HG03565 (cell line): ENCODE results near the gene BHMT2.

Experiments
- ATAC-seq: cut with Tn5 transposase; IDR thresholded peaks from one replicate; pipeline ENCODE4 v1.9.1; 2021; ENCODE audit warnings: mild to moderate bottlenecking, moderate library complexity; ENCODE audit not compliant: unreplicated experiment

Gene BHMT2, protein sequence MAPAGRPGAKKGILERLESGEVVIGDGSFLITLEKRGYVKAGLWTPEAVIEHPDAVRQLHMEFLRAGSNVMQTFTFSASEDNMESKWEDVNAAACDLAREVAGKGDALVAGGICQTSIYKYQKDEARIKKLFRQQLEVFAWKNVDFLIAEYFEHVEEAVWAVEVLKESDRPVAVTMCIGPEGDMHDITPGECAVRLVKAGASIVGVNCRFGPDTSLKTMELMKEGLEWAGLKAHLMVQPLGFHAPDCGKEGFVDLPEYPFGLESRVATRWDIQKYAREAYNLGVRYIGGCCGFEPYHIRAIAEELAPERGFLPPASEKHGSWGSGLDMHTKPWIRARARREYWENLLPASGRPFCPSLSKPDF

DNA sequence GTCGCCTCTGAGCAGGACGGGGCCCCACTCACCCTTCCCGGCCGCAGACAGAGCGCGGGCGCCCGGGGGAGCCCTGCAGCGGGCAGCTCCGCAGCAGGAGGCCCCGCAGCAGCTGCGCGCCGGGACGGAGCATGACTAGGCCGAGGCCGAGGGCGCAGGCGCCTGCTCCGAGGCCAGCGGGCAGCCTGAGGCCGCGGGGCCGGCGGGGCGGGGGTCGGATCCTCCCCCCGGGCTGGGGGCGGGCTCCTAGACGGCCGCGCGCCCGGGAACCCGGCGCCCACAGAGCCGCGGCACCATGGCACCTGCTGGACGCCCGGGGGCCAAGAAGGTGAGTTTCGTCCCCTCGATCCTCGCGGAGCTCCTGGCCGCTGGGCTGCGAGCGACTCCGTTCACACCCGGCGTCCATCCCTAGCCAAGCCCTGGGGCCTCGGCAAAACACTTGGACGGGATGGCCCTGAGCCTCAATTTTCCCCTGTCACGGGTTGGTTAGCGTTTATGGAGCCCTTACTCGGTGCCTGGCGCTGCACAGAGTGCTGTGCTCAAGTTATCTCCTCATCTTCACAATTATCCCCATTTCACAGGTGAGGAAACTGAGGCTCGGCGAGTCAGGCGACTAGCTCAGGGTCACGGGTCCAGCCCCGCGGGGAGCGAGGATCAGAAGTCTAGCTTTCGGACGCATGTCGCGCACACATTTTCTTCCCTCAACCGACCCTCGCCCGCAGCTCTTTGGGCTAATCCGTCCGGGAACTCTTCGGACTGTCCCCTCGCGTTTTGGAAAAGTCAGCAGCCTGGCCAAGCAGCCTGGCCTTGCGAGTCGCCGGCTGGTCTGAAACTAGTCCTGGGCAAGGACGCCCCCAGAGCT is at the start of gene BHMT2, which contains the start of gene DMGDH:
TSS of gene BHMT2 (plus strand) at position 280 of the 862 bp plus-strand sequence. CDS start at position 296, 16 bp downstream.
TSS of gene DMGDH (minus strand) at position 187 of the 862 bp plus-strand sequence. CDS start at position 133, 54 bp downstream.
- no peak for ATAC-seq

DNA sequence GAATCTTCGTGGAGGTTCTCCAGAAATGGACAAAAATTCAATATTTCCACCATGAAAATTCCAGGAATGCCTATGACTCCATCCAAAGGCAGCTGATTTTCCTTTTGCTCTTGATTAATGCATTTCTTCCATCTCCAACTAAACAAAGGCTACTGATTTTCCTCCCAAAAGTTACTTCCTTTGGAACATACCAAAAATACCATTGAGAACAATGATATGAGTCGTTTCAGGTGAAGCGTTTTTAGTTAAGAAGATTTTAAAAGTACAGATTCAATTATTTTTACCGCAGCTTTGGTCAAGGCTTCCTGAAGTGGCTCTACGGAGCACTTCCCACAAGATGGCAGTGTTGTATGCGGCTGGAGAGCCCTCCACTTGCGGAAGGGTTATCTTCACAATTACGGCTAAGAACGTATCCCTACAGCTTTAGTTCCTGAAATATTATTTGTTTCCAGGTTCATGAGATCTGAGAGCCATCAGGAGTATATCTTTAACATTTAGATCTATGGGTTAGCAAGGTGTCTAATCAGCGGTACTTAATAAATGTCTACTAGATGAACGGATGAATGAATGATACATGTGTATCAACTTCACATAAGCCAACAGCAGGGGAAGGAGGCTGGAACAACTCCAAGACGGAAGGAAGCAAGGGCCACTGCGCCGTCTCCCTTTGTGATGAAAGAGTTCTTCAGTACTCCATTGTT is 48.6 kb upstream of the BHMT2 start:
- ATAC-seq: no peak

DNA sequence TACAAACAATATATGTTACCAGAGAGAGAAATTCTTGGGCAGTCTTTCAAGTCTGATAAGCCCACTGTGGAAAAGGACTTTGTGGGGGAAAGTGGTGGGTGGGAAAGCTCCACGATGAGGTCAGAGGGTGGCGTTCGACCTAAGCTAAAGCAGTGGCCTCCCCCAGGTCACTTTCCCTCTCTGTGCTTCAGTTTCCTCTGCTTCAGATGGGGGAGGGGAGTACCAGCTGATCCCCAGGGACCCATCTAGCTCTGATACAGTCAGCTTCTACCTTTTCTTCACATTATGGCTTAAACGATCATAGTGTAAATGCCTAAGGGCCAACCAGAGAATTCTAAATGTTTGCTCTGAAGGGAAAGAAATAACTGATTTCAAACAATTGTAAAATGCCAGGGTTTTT is 47.8 kb upstream of the BHMT2 start:
- no peak for ATAC-seq

DNA sequence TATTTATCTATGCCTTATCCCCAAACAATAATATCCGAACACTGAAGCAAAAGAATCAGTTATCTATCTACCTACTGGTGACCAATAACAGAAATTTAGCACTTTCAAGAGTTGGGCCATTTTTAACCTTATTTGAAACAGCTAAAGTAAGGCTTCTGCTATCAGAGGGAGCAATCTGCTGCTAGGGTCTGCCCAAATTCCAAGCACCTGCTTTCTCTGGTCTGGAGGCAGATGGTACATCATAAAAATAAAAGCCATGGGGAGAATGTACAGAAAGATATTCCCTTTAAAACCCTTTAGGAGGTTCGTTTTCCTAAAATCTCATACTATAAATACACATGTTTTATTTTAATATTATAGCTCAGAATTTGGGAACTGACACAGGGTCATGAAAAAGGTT is 46.8 kb upstream of the BHMT2 start:
- ATAC-seq: no peak

DNA sequence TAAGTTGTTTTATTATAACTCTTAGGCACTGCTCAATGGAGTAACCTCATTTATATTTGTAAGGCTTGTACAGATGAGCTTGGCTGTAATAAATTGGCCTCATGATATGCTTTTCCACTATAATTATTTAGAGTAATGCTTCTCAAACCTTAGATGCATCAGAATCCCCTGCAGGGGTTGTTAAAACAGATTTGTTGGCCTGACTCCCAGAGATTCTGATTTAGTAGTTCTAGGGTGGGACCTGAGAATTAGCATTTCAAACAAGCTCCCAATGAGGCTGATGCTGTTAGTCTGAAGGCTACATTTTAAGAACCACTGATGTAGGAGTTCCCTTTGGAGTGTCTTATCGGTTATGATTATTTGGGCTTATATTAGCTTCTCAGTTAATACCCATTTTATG is 46.2 kb upstream of the BHMT2 start:
- ATAC-seq: no peak

DNA sequence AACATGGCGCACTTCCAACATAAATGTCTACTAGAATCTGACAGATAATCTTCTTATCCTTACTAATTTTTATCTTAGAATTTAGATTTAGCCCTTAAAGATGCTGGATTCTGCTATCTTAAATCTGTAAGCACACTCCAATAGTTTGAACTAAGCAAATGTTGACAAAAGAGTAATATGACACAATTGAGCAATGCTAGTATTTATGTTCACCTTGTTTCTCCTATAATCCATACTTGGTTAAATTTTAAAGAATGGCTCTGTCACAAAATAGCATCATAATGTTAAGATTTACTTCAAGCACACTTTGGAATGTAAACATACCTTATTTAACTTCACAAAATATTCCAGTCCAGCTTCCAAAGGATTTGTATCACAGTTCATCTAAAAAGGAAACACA is 45.6 kb upstream of the BHMT2 start:
- ATAC-seq: no peak

DNA sequence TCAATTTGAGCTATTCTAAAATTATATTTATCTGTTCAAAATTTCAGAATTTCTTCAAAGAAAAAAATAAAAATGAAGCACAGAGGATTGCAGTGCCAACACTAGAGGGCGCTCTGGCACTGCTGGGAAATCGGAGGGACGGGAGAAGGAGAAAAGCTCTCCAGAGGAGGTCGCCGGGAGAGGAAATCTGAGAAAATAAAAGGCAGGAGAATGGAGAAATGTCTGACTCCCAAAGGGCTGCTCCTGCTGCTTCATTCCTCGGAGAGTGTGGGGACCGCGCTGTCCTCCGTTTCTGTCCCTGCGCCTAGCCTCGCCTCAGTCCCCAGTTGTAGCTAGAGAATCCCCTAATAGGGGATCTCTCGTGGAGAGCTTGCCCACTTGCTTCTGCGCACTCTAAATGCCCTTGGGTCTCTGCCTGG is 44.5 kb upstream of the BHMT2 start:
- ATAC-seq: no peak

DNA sequence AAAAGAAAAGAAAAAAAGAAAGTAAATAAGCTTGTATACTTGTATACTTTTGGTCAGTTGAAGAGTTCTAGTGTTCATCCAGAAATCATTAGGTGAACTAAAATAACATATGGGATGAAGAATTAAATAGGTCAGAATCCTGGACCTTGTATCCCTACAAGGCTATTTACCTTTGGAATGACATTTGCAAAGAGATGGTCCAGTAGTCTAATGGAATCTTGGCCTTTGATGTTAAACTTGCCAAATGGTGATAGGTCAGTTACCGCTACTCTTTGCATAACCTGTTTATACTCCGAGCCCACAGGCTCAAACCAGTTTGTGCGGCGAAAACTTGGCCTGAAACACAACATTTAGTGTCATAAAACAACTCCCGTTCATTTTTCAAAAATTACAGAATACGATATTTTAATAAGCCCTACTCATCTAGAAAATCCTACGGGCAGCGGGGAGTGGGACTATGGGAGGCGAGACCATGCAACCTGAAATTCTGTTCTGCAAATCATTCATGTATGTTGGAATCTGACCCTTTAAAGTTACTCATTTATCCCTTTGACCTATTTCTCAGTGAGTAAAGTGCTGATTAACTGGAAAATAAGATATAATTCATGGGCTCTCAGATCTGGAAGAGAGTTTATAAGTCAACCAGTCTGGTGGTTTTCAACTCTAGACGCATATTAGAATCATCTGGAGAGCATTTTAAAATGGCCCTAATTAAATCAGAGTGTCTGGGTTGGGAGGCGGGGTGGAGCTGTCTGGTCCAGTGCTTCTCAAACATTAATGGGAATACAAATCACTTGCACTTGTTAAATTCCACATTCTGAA is 38.7 kb upstream of the BHMT2 start:
- ATAC-seq: no peak

DNA sequence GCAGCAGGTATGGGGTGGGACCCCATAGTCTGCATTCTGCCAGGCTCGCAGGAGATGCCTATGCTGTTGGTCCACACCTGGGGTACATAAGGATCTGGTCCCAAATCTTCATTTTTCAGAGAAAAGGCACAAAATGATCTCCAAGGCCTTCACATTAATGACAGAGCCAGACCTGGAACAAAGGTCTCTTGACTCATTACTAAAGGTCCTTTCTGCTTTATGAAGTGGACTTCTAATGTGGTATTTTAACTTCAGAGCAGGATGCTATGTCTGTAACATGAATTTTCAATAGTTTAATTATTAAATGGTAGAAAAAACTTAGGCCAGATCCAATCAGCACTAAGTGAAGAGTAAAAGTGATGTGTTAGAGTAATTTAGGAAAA is 38.1 kb upstream of the BHMT2 start:
- no peak for ATAC-seq

DNA sequence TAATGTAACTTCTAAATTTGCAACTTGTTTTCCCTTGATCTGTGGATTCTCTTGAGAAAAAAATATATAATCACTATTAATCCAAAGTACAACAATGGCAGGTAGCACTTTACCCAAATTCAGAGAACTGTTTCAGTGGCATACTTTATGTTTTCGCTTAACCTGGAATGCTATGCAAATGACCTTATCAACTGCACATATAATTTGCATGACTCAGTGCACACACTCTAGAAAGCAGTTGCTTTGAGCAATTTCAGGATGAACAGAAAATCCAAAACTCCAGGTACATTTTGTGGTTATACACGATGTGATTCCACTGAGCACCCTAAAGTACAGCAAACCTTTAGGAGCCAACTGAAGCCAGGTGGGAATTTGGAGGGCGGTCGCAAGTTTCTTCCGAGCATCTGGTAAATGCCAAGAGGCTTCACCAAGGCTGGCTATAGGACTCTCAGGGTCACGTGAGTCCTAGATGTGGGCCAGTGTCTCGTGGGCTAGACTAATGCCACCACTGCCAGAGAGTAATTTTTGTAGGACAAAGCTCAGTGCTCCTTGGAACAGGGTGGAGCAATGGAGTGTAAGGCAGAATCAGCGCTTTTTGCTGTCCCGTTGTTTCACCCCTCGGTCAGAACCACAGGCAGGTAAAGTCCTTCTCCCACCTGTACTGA is 37.4 kb upstream of the BHMT2 start:
- ATAC-seq: no peak

DNA sequence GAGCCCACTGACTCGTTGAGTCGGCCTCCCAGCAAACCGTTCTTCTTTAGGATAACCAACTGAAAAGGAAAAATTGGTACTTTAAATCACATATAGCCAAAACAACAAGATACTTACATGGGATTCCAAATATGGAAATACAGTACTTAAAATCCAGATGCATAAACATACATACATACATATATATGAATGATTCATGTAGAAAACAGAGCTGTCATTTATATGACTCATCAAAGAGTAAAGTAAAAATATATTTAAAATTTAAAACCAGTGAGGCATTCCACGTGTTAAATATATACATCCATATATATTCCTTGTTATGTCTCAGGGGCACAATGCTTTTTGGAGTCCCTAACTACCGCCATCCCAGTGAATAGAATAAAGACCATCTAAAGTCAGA is 36.8 kb upstream of the BHMT2 start:
- ATAC-seq: no peak

DNA sequence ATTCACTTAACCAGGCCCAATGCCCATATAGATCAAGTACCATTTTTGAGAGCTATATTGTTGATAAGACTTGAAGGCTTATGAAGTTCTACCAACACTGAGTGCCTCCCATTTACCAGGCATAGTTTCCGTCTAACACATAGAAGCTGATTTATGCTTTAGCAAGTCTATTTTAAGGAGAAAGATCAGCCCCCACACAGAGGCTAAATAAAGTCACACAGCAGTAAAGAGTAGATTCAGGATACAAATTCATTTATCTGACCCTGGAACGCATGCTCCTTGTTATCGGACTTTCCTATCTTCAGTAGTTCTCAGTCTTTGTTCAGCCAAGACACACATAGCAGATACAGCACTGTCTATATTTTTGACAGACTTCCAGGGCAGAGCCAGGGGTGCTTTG is 34.3 kb upstream of the BHMT2 start:
- ATAC-seq: no peak

DNA sequence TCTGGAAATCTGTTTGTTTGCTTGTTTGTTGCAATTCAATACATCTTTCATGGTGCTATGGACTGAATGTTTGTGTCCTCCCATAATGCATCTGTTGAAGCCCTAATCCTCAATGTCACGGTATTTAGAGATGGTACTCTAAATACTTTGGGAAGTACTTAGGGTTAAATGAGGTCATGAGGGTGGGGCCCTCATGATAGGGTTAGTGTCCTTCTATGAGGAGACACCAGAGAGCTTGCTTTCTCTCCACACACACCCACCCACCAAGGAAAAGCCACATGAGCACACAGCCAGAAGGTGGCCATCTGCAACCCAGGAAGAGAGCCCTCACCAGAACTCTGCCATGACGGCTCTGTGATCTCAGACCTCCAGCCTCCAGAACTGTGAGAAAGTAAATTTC is 32.8 kb upstream of the BHMT2 start:
- no peak for ATAC-seq

DNA sequence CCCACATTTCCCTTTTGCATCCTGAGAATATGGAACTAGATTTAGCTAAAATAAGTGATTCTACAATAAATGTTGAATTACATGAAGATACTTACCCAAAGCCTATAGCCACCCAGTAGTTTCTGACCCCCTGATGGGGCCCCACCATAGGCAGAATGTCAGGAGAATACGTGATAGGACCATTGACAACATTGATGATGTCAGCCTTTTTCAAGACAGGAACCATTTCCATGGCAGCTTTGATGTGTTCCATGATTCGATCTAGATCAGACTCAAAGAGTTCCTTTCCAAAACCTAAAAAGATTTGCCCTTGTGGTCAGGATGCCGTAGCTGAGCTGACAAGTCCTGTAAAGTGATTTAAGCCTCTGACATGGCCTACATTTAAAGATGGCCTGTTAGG is 27.4 kb upstream of the BHMT2 start:
- ATAC-seq: no peak

DNA sequence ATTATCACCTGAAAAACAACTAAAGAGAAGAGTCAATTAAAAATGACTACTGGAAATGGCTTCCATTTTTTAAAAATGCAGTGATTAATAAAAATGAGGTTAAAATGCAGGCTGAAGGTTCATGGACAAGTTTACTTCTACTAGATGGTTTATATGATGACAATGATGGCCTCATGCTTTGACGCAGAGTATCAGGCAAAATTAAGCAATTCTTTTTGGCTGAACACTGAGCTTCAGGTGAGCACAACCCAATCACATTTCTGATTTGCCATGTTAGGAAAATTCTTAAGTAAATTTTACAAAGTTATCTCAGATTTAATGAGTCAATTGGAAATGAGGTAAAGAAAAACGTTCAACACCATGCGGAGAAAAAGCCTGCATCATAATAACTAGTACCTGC is 22.4 kb upstream of the BHMT2 start:
- no peak for ATAC-seq

DNA sequence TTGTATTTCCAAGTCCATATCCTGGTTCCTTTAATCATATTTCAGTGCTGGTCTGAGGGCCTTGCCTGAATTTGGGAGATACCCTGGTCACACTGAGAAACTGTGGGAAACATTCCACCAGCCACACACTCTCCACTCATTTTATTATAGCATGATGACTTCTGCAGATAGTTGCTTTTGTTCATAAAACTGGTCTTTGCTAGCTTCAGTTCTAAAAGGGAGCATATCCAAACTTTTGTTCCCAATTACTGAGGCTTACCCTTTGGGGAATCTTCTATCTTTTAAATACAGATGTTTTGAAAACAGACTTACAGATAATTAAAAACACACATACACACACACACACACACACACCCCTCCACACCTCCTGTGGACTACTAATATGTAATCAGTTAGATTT is 21.1 kb upstream of the BHMT2 start:
- no peak for ATAC-seq

DNA sequence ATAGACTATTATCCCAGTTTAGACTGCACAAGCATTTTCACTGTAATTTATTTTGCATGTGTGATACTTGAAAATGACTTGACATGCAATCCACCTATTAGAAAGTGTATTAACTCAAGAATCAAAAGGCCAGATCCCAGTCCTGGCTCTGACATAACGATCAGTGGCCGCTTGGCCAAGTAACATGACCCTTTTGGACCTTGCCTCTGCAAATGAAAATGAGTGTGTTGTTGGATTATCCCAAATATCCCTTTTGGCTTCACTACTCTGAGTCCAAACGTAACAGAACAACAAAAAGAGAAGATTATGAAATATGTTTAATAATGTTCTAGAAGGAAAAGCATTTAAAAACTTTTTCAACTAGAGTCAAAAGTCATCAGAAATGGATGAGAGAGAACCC is 19.1 kb upstream of the BHMT2 start:
- no peak for ATAC-seq

DNA sequence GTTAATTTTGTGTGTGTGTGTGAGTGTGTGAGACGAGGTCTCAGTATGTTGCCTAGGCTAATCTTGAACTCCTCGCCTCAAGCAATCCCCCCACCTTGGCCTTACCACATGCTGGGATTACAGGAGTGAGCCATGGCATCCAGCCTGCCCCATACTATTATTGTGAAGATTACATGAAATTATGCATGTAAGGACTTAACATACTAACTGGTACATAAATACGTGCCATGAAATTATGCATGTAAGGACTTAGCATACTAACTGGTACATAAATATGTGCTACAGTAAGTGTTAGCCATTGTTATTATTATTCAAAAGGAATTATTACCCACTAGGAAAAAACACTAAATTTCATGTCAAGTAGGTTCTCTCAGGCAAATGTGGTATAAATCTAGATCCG is 16.2 kb upstream of the BHMT2 start:
- ATAC-seq: no peak

DNA sequence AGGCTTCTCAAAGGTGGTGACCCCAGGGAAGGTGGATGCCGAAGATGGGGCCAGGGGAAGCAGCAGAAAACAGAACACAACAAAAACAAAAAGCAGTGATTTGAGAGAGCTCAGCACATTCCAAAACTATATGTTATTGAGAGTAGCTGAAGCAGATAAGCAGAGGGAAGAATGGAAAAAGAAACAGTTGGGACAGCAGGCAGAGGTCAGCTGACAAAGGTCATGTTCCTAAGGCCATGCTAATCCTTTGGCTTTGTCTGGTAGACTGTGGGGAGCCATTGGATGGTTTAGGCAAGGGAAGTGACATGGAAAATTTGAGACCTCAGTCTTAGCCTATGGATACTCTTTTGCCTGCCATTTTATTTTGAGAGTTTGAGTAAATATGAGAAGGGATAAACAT is 14.6 kb upstream of the BHMT2 start:
- ATAC-seq: no peak

DNA sequence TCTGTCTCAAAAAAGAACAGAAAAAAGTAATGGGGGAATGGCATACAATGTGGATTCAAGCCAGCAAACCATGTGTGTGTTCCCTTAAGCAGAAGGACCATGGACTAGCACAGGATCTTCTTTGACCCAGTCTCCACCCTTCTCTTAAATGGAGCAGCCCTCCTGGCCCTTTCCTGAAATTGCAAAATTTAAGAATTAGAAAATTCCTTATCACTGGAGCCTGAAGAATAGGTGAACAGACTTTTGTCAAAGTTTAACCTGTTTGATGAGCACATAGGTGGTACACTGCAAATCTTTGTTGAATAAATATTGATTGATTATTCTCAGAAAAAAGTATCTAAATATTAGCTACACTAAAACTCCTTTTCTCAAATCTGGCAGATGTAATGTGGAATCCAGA is 12.7 kb upstream of the BHMT2 start:
- ATAC-seq: no peak
